ENCODE measurements around the gene BRD1. TPM values are rescaled to one million over a fixed set of nuclear protein-coding genes. Genes with fewer than 3 reads are reported as not detected.

The BRD1 gene
- total RNA-seq, 1 experiment from 2014 or later: 51.2 TPM

DNA sequence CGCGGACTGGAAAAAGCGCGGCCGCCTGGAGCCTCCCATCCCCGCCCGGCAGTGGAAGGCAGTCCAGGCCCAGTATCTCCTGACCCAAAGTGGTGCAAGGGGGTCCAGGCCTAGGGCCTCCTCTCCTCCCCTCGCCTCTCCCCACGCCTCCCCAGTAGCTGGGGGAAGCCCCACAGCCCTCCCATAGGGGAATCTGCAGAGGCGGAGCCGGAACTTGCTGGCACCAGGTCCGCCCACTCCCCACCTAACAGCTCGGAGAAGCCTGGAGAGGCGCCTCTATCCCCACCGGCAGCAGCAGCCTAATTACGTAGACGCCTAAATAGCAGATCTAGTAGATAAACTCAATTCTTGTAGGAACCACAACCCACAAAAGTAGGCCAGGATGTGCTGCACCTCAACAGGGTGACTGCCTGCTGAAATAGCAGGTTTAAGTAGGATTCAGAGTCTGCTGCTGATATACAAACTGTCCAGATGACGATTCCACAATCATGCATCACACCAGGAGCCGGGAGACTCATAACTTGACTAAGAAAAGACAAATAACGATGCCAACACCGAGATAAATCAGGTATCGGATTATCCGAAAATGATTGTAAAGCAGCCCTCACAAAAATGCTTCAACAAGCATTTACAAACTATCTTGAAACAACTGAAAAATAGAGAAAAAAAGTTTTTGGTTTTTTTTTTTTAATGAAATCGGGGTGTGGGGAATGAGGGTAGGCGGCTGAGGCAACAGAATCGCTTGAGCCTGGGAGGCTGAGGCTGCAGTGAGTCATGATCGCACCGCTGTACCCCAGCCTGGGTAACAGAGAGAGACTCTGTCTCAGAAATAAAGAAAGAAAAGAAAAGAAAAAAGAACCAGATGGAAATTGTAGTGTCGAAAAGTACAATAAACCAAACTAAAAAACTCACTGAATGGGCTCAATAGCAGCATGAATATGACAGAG is 11.4 kb upstream of the BRD1 start:
- Histone ChIP-seq H3K9me3 (ENCODE audit: low read depth, low read length, poor library complexity, severe bottlenecking) (no peaks in the 10 kb centered on the region), H3K27ac (ENCODE audit: low read depth, low read length, poor library complexity, severe bottlenecking) (peak overlapping the region; percentile 55), H3K36me3 (ENCODE audit: insufficient read depth, low read length, poor library complexity, severe bottlenecking) (no peaks in the 10 kb centered on the region), H3K4me1 (ENCODE audit: insufficient read depth, low read length, poor library complexity, severe bottlenecking) (peaks cover 11% of the 10 kb centered on the region), H3K27me3 (replicated peaks; ENCODE audit: insufficient read depth, low read depth, low read length, poor library complexity) (peaks cover 2% of the 10 kb centered on the region), H3K4me3 (ENCODE audit: low read depth, low read length, poor library complexity, severe bottlenecking) (no peak overlapping the region)
- CTCF ChIA-PET: no interaction called here
- POLR2A ChIA-PET (ENCODE audit: low non-redundant PET): no interaction called here
- BruUV-seq (replicated peaks): no TSS peak
- peak; percentile 54 for DNase-seq (ENCODE audit: low spot score)
- no peak for TF ChIP-seq EZH2 (IDR thresholded peaks at IDR 0.05; ENCODE audit: borderline replicate concordance, low read depth, low read length, poor library complexity, severe bottlenecking)
- TF ChIP-seq, protein P1, sequence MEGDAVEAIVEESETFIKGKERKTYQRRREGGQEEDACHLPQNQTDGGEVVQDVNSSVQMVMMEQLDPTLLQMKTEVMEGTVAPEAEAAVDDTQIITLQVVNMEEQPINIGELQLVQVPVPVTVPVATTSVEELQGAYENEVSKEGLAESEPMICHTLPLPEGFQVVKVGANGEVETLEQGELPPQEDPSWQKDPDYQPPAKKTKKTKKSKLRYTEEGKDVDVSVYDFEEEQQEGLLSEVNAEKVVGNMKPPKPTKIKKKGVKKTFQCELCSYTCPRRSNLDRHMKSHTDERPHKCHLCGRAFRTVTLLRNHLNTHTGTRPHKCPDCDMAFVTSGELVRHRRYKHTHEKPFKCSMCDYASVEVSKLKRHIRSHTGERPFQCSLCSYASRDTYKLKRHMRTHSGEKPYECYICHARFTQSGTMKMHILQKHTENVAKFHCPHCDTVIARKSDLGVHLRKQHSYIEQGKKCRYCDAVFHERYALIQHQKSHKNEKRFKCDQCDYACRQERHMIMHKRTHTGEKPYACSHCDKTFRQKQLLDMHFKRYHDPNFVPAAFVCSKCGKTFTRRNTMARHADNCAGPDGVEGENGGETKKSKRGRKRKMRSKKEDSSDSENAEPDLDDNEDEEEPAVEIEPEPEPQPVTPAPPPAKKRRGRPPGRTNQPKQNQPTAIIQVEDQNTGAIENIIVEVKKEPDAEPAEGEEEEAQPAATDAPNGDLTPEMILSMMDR (conservative IDR thresholded peaks at IDR 0.05; ENCODE audit: low read depth, low read length): no peak
- intact Hi-C loops (cut with micrococcal nuclease; ENCODE audit: unreplicated experiment): no loop called here

DNA sequence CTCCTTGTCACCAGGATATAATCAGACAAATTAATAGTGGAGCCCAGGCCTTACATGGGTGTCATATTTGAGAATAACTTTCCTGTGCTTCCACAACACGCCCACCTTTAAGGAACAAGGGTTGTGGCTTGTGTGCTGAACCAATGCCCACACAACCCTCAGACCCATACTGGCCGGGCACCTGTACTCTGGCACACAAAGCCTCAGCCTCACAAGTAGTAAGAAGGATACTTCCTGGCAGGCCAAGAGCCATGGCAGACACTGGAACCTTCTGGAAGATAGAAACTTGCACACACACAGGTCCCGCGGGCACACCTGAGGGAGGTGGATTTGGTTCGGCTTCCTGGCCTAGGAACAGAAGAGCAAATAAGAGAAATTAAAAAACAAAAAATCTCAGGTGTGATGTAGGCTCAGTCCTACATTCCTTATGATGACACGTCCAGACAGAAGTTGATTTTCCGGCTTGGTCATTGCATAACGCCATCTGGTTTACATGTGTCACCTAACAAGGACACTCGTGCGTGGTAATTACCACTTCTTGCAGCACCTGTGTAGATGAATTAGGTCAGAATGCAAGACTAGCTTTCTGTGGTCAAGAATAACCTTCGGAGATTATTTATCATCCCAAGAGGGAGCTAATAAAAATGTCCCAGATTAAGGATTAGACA is 5.8 kb upstream of the BRD1 start:
- no peak overlapping the region for H3K4me3 ChIP-seq (ENCODE audit: low read depth, low read length, poor library complexity, severe bottlenecking)
- POLR2A ChIA-PET (ENCODE audit: low non-redundant PET): no interaction called here
- no TSS peak for BruUV-seq (replicated peaks)
- CTCF ChIA-PET: no interaction called here
- intact Hi-C loops (cut with micrococcal nuclease; ENCODE audit: unreplicated experiment): no loop called here
- peaks cover 6% of the 10 kb centered on the region for H3K9me3 ChIP-seq (ENCODE audit: low read depth, low read length, poor library complexity, severe bottlenecking)
- no peak overlapping the region for H3K27ac ChIP-seq (ENCODE audit: low read depth, low read length, poor library complexity, severe bottlenecking)
- no peaks in the 10 kb centered on the region for H3K36me3 ChIP-seq (ENCODE audit: insufficient read depth, low read length, poor library complexity, severe bottlenecking)
- TF ChIP-seq EZH2 (IDR thresholded peaks at IDR 0.05; ENCODE audit: borderline replicate concordance, low read depth, low read length, poor library complexity, severe bottlenecking): no peak
- TF ChIP-seq, protein P1 (conservative IDR thresholded peaks at IDR 0.05; ENCODE audit: low read depth, low read length): no peak
- H3K27me3 ChIP-seq (replicated peaks; ENCODE audit: insufficient read depth, low read depth, low read length, poor library complexity): no peaks in the 10 kb centered on the region
- peaks cover under 1% of the 10 kb centered on the region for H3K4me1 ChIP-seq (ENCODE audit: insufficient read depth, low read length, poor library complexity, severe bottlenecking)
- no peak for DNase-seq (ENCODE audit: low spot score)

DNA sequence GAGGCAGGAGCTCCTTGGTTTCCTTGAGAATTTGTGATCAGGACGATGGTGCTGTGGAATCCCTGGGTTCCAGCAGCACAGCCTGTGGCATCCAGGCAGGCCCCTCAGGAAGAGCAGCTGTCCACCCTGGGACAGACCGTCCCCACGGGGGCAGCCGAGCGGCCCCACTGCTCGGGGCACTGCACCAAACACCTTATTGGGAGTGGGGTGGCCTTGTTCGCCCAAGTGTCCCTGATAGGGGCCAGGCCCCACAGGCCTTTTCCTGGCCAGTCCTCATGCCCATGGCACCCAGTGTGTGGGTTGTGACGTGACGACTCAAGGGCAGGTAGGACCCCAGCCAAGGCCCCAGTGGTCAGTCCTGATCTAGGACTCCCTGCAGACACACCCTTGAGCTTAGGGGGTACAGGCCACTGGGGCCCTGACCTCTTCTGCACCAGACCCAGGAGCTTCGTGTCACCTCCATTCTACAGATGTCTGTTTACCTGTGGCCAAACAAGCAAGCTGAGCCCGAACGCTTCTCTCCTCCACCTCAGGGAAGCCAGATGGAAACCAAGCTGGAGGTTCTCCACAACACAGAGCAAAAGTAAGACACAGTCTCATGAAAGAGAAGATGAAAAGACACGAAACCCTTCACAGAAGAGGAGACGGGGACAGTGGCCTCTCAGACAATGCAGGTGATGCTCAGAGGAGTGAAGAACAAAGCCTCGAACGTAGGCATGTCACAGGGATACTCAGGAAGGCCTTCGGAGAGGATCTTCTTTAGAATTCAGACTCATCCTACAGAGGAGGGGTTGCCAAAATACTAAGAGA is 1.6 kb upstream of the BRD1 start:
- no peaks in the 10 kb centered on the region for H3K27me3 ChIP-seq (replicated peaks; ENCODE audit: insufficient read depth, low read depth, low read length, poor library complexity)
- TF ChIP-seq EZH2 (IDR thresholded peaks at IDR 0.05; ENCODE audit: borderline replicate concordance, low read depth, low read length, poor library complexity, severe bottlenecking): no peak
- TF ChIP-seq, protein P1 (conservative IDR thresholded peaks at IDR 0.05; ENCODE audit: low read depth, low read length): no peak
- peaks cover 6% of the 10 kb centered on the region for H3K9me3 ChIP-seq (ENCODE audit: low read depth, low read length, poor library complexity, severe bottlenecking)
- peaks cover 12% of the 10 kb centered on the region for H3K4me1 ChIP-seq (ENCODE audit: insufficient read depth, low read length, poor library complexity, severe bottlenecking)
- POLR2A ChIA-PET (ENCODE audit: low non-redundant PET): no interaction called here
- CTCF ChIA-PET: no interaction called here
- BruUV-seq (replicated peaks): no TSS peak
- intact Hi-C loops (cut with micrococcal nuclease; ENCODE audit: unreplicated experiment): no loop called here
- peaks cover 12% of the 10 kb centered on the region for H3K36me3 ChIP-seq (ENCODE audit: insufficient read depth, low read length, poor library complexity, severe bottlenecking)
- no peak for DNase-seq (ENCODE audit: low spot score)
- no peak overlapping the region for H3K27ac ChIP-seq (ENCODE audit: low read depth, low read length, poor library complexity, severe bottlenecking)
- no peak overlapping the region for H3K4me3 ChIP-seq (ENCODE audit: low read depth, low read length, poor library complexity, severe bottlenecking)

Measured in A673 (cell line).